Measurements from ENCODE around the gene MTAP.
"Not testable (repeated sequence)": the region's sequence is repeated elsewhere in the genome, so short reads cannot be mapped to it uniquely, and the experiment has no call there.

The MTAP gene

GRCh38 chr9:21919377-21920362, 117.2 kb downstream of the MTAP start:
- DNase-seq (ENCODE audit: low read depth in 3 of 3) = no peak

GRCh38 chr9:21923694-21924093, 121.3 kb downstream of the MTAP start:
- no peak for DNase-seq (ENCODE audit: low read depth in 3 of 3)

- no peak for DNase-seq (ENCODE audit: low read depth in 3 of 3)
These were observed 125.3 kb downstream of the MTAP start for GRCh38 chr9:21927752-21928151.

- no peak for DNase-seq (ENCODE audit: low read depth in 3 of 3)
These were observed 129.0 kb downstream of the MTAP start for GRCh38 chr9:21931428-21931827.

GRCh38 chr9:21933281-21933680, 130.8 kb downstream of the MTAP start:
- no peak for DNase-seq (ENCODE audit: low read depth in 3 of 3)

GRCh38 chr9:21933865-21934264, 131.4 kb downstream of the MTAP start:
- DNase-seq (ENCODE audit: low read depth in 3 of 3) = no peak

GRCh38 chr9:21935631-21936030, 133.2 kb downstream of the MTAP start:
- DNase-seq (ENCODE audit: low read depth in 3 of 3) = no peak

GRCh38 chr9:21936161-21936560, 133.7 kb downstream of the MTAP start:
- no peak for DNase-seq (ENCODE audit: low read depth in 3 of 3)

GRCh38 chr9:21941337-21941995, 139.0 kb downstream of the MTAP start:
- no peak for DNase-seq (ENCODE audit: low read depth in 3 of 3)

GRCh38 chr9:21943464-21943863, 141.0 kb downstream of the MTAP start:
- no peak for DNase-seq (ENCODE audit: low read depth in 3 of 3)

- DNase-seq (ENCODE audit: low read depth in 3 of 3) = no peak
These were observed 143.2 kb downstream of the MTAP start for GRCh38 chr9:21945606-21946005.

- no peak for DNase-seq (ENCODE audit: low read depth in 3 of 3)
These were observed 156.4 kb downstream of the MTAP start for GRCh38 chr9:21958833-21959232.

GRCh38 chr9:21959268-21959667, 156.8 kb downstream of the MTAP start:
- DNase-seq (ENCODE audit: low read depth in 3 of 3) = not testable (repeated sequence)

GRCh38 chr9:21961569-21961968, 159.1 kb downstream of the MTAP start:
- DNase-seq (ENCODE audit: low read depth in 3 of 3) = no peak

- DNase-seq (ENCODE audit: low read depth in 3 of 3) = peak in 2 of 3 experiments; percentile 26 to 57
These were observed 162.5 kb downstream of the MTAP start for GRCh38 chr9:21964925-21965385.

- peak in 1 of 3 experiments; percentile 29 for DNase-seq (ENCODE audit: low read depth in 3 of 3)
These were observed 163.0 kb downstream of the MTAP start for GRCh38 chr9:21965401-21965951.

GRCh38 chr9:21966140-21966851, 163.9 kb downstream of the MTAP start:
- DNase-seq (ENCODE audit: low read depth in 3 of 3) = no peak

GRCh38 chr9:21967169-21967568, 164.7 kb downstream of the MTAP start:
- DNase-seq (ENCODE audit: low read depth in 3 of 3) = no peak

- DNase-seq (ENCODE audit: low read depth in 3 of 3) = no peak
These were observed 165.3 kb downstream of the MTAP start for GRCh38 chr9:21967702-21968101.

- no peak for DNase-seq (ENCODE audit: low read depth in 3 of 3)
These were observed 166.0 kb downstream of the MTAP start for GRCh38 chr9:21968331-21969010.
